ENCODE measurements around the gene ADK. TPM values are rescaled to one million over a fixed set of nuclear protein-coding genes. Genes with fewer than 3 reads are reported as not detected.
A peak's percentile ranks its signal among the peaks of the same experiment; 100 is the strongest.

ADK gene
- total RNA-seq, 1 donor from 2014 or later = 40.2 TPM

DNA sequence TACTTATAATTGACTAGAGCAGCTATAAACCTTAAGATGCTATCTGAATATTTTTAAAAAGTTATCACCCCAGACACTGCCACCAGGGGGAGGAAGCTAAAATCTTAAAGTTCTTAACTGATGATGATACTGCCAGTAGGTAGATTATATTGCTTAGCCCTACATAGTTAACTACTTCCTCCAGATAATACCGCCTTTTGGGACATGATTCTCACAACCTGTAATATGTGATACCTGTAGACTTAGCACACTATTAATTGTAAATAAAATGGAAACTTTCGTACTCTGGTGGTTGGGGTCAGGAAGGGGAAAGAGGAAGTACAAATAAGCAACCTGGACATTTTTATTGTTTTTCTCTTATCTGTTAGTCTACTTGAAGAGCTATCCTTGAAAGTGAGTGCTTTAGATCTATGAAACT, 268.9 kb downstream of the ADK start:
- Histone ChIP-seq H3K4me3 (no peak overlapping the region), H3K4me1 (peaks cover 13% of the 10 kb centered on the region), H3K36me3 (no peaks in the 10 kb centered on the region), H3K27ac (no peak overlapping the region), H3K27me3 (ENCODE audit: low read depth) (no peaks in the 10 kb centered on the region), H3K9me3 (no peaks in the 10 kb centered on the region)
- intact Hi-C loops (cut with DNase I) = no loop called here
- TF ChIP-seq, protein P1, sequence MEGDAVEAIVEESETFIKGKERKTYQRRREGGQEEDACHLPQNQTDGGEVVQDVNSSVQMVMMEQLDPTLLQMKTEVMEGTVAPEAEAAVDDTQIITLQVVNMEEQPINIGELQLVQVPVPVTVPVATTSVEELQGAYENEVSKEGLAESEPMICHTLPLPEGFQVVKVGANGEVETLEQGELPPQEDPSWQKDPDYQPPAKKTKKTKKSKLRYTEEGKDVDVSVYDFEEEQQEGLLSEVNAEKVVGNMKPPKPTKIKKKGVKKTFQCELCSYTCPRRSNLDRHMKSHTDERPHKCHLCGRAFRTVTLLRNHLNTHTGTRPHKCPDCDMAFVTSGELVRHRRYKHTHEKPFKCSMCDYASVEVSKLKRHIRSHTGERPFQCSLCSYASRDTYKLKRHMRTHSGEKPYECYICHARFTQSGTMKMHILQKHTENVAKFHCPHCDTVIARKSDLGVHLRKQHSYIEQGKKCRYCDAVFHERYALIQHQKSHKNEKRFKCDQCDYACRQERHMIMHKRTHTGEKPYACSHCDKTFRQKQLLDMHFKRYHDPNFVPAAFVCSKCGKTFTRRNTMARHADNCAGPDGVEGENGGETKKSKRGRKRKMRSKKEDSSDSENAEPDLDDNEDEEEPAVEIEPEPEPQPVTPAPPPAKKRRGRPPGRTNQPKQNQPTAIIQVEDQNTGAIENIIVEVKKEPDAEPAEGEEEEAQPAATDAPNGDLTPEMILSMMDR (IDR thresholded peaks at IDR 0.05) = peak; percentile 38
- ATAC-seq (peak in 1 of 2 donors; percentile 42), DNase-seq (no peak)

DNA sequence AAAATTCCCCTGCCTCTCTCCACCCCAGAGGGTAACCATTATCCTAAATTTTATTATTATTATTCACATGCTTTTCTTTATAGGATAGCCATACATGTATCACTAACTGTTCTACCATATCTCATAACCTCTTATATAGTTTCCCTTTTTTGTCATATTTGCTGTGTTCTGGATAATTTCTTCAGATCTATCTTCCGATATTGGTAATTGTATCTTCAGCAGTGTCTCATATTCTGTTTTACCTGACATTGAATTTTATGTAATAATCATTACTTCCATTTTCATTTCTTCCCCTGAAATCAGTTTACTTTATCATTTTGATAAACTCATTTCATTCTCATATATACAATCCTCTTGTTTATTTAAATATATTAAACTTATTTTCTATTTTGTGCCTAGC, 273.5 kb downstream of the ADK start:
- no peak overlapping the region for H3K4me3 ChIP-seq
- H3K9me3 ChIP-seq = no peaks in the 10 kb centered on the region
- intact Hi-C loops (cut with DNase I) = no loop called here
- TF ChIP-seq, protein P1 (IDR thresholded peaks at IDR 0.05) = no peak
- ATAC-seq (no peak), DNase-seq (no peak)
- H3K36me3 ChIP-seq = no peaks in the 10 kb centered on the region
- no peaks in the 10 kb centered on the region for H3K27me3 ChIP-seq (ENCODE audit: low read depth)
- no peak overlapping the region for H3K27ac ChIP-seq
- peaks cover 5% of the 10 kb centered on the region for H3K4me1 ChIP-seq

DNA sequence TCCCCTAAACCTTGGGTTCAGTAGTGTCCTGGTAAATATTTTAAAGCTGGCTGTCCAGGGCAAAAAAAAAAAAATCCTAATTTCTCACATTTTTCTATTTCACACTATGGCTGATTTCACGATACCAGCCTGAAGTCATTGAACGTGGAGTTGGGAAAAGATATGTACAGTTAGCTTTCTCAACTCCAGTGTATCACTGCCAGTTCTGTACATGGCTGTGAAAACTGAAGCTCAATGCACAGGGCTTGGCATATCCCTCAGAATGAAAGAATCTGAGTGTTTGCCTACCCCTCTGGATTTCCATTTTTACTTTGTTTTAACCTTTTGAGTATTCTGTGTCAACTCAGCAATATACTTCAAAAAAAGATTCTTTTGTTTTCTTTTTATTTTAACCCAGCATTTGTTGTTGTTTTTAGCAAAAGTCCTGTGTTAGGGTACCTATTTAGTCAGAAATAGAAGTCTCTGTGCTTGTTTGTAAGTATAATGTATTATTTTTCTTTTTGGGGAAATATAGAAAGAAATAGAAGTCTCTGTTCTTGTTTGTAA, 274.5 kb downstream of the ADK start:
- no peak for DNase-seq
- no peaks in the 10 kb centered on the region for H3K36me3 ChIP-seq
- intact Hi-C loops (cut with DNase I) = no loop called here
- H3K27ac ChIP-seq = no peak overlapping the region
- H3K27me3 ChIP-seq (ENCODE audit: low read depth) = no peaks in the 10 kb centered on the region
- H3K4me3 ChIP-seq = no peak overlapping the region
- ATAC-seq = no peak
- no peaks in the 10 kb centered on the region for H3K9me3 ChIP-seq
- TF ChIP-seq, protein P1 (IDR thresholded peaks at IDR 0.05) = no peak
- no peaks in the 10 kb centered on the region for H3K4me1 ChIP-seq

DNA sequence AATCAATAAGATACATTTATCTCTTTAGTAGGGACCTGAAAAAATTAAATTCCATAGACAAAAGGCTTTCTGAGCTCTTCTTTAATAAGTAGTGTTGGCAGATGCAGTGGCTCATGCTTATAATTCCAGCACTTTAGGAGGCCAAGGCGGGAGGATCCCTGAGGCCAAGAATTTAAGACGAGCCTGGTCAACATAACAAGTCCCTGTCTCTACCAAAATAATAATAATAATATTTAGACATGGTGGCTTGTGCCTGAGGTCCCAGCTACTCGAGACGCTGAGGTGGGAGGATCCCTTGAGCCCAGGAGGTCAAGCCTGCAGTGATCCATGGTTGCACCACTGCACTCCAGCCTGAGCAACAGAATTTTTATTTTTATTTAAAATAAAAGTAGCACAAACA, 280.8 kb downstream of the ADK start:
- Histone ChIP-seq H3K9me3 (no peaks in the 10 kb centered on the region), H3K27me3 (ENCODE audit: low read depth) (no peaks in the 10 kb centered on the region), H3K36me3 (no peaks in the 10 kb centered on the region), H3K27ac (no peak overlapping the region), H3K4me3 (no peak overlapping the region), H3K4me1 (peaks cover 9% of the 10 kb centered on the region)
- TF ChIP-seq, protein P1 (IDR thresholded peaks at IDR 0.05) = no peak
- intact Hi-C loops (cut with DNase I) = no loop called here
- DNase-seq (no peak), ATAC-seq (no peak)

DNA sequence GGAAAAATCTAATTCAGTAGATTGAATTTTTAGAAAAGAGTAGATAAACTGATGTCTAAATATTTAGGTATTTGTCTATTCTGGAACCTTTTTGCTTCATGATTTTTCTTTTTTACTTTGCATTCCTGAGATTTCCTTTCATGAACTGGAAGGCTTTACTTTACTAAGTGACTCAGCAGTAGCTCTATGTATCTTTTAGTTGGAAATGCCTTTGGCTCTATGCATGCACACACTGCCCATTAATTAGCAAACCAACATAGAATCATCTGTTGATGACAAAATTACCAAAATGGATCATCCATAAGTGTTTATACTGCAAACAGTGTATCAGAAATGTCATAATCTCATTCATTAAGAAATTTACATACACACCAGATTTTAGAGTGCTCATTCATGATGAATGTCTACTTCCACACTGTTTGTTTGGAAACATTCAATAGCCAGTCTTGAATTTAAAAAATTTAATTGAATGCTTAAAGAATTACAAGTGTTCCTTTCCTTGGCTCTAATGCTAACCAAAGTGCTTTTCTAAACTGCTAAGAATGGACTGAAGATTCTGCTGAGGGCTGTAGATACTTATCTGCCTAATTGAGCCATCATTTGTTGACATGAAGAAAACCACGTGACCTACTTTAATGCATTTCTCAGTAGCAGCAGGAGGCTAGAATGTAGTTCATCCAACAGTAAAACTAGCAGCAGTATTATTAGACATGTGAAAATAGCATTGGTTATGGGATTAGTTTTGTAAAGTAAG, 282.0 kb downstream of the ADK start:
- H3K27me3 ChIP-seq (ENCODE audit: low read depth) = no peaks in the 10 kb centered on the region
- DNase-seq (no peak), ATAC-seq (peak; percentile 32 to 76)
- peaks cover 9% of the 10 kb centered on the region for H3K4me1 ChIP-seq
- H3K36me3 ChIP-seq = no peaks in the 10 kb centered on the region
- H3K27ac ChIP-seq = no peak overlapping the region
- TF ChIP-seq, protein P1 (IDR thresholded peaks at IDR 0.05) = no peak
- no peak overlapping the region for H3K4me3 ChIP-seq
- no peaks in the 10 kb centered on the region for H3K9me3 ChIP-seq
- intact Hi-C loops (cut with DNase I) = no loop called here
